AG04449 (cell line): ENCODE data around the gene OAF.

Experiments
- CTCF ChIA-PET: fragments of 350-600 bp; formaldehyde crosslinking; extraction: SDS; loops from one replicate; lab custom pipeline; 2021; ENCODE audit warnings: antibody characterized with exemption; lab: Yijun Ruan, JAX
- POLR2A ChIA-PET: fragments of 400-600, 350-600 bp; formaldehyde crosslinking; extraction: SDS; loops from one replicate; lab custom pipeline; 2020; ENCODE audit warnings: antibody characterized with exemption, inconsistent platforms; lab: Yijun Ruan, JAX
- DNase-seq: peaks from one replicate; pipeline ENCODE4 v3.0.0-alpha.2; 2010; ENCODE audit warnings: low read depth, low spot score
- H3K4me3 ChIP-seq: 2 replicates; pipeline ENCODE4 v1.5.1; 2011; ENCODE audit warnings: low read depth, mild to moderate bottlenecking, control low read depth, low read length
- CTCF ChIP-seq: IDR thresholded peaks from one replicate; pipeline ENCODE4 v1.5.1; 2011; ENCODE audit warnings: mild to moderate bottlenecking, moderate library complexity, low read length, control low read depth, inconsistent platforms; ENCODE audit not compliant: insufficient read depth; ENCODE audit errors: missing control alignments

The OAF gene

GRCh38 chr11:120210626-120211521, at the start of gene OAF:
OAF (plus strand) TSS chr11:120211032; CDS start chr11:120211280, 248 bp downstream.
- ChIA-PET POLR2A (no interaction called here), CTCF (interaction anchor here (1.0 to 45.4 kb wide), 5 partner anchors 15 to 88 kb away, joined by 3 to 1135 read pairs (median 4); no protein-coding TSS in a partner anchor)
- peak within 1 kb of the TSS; percentile 74 for H3K4me3 ChIP-seq
- TF ChIP-seq CTCF, result peak; percentile 21
- DNase-seq, result no peak

- POLR2A ChIA-PET, result no interaction called here
- CTCF ChIA-PET, result interaction anchor here (1.0 to 14.8 kb wide), 9 partner anchors 9 to 500 kb away, joined by 3 to 461 read pairs (median 8); no protein-coding TSS in a partner anchor
- DNase-seq, result no peak
- H3K4me3 ChIP-seq, result no peak overlapping the region
- no peak for TF ChIP-seq CTCF
These were observed 43.2 kb upstream of the OAF start for GRCh38 chr11:120167659-120168058.

GRCh38 chr11:120168108-120168959, 42.5 kb upstream of the OAF start:
- DNase-seq, result no peak
- peak overlapping the region; percentile 64 for H3K4me3 ChIP-seq
- ChIA-PET CTCF (interaction anchor here (0.6 to 14.8 kb wide), 26 partner anchors 8 to 509 kb away, joined by 3 to 461 read pairs (median 4); no protein-coding TSS in a partner anchor), POLR2A (no interaction called here)
- TF ChIP-seq CTCF, result no peak

GRCh38 chr11:120168960-120169681, 41.7 kb upstream of the OAF start:
- DNase-seq, result no peak
- CTCF ChIA-PET, result interaction anchor here (0.6 to 14.8 kb wide), 29 partner anchors 8 to 510 kb away, joined by 3 to 461 read pairs (median 4); no protein-coding TSS in a partner anchor
- TF ChIP-seq CTCF, result peak; percentile 74
- peak overlapping the region; percentile 64 for H3K4me3 ChIP-seq
- POLR2A ChIA-PET, result no interaction called here

GRCh38 chr11:120169981-120170698, 40.7 kb upstream of the OAF start:
- ChIA-PET CTCF (interaction anchor here (0.7 to 14.8 kb wide), 19 partner anchors 9 to 545 kb away, joined by 3 to 461 read pairs (median 6); no protein-coding TSS in a partner anchor), POLR2A (no interaction called here)
- no peak for TF ChIP-seq CTCF
- no peak overlapping the region for H3K4me3 ChIP-seq
- DNase-seq, result no peak
